ENCODE results near the gene CLMP.

Gene CLMP

GRCh38 chr11:123055191-123055901, 139.7 kb downstream of the CLMP start:
- DNase-seq (ENCODE audit: low spot score), result peak; percentile 26

GRCh38 chr11:123054301-123055065, 140.6 kb downstream of the CLMP start:
- peak; percentile 80 for DNase-seq (ENCODE audit: low spot score)

GRCh38 chr11:123052901-123053721, 141.9 kb downstream of the CLMP start:
- peak; percentile 25 for DNase-seq (ENCODE audit: low spot score)

- no peak for DNase-seq (ENCODE audit: low spot score)
Observed at GRCh38 chr11:123051634-123052033, 143.4 kb downstream of the CLMP start.

GRCh38 chr11:123051146-123051545, 143.9 kb downstream of the CLMP start:
- no peak for DNase-seq (ENCODE audit: low spot score)

- DNase-seq (ENCODE audit: low spot score), result no peak
Observed at GRCh38 chr11:123047947-123048293, 147.1 kb downstream of the CLMP start.

GRCh38 chr11:123047266-123047946, 147.6 kb downstream of the CLMP start:
- DNase-seq (ENCODE audit: low spot score), result no peak

GRCh38 chr11:123046473-123047259, 148.4 kb downstream of the CLMP start:
- DNase-seq (ENCODE audit: low spot score), result no peak

GRCh38 chr11:123045101-123045500, 149.9 kb downstream of the CLMP start:
- no peak for DNase-seq (ENCODE audit: low spot score)

GRCh38 chr11:123041185-123041584, 153.9 kb downstream of the CLMP start:
- DNase-seq (ENCODE audit: low spot score), result no peak

GRCh38 chr11:123040111-123040432, 155.0 kb downstream of the CLMP start:
- DNase-seq (ENCODE audit: low spot score), result no peak

- no peak for DNase-seq (ENCODE audit: low spot score)
Observed at GRCh38 chr11:123035831-123036230, 159.2 kb downstream of the CLMP start.

GRCh38 chr11:123034597-123034996, 160.5 kb downstream of the CLMP start:
- DNase-seq (ENCODE audit: low spot score), result no peak

- peak; percentile 26 for DNase-seq (ENCODE audit: low spot score)
Observed at GRCh38 chr11:123033895-123034294, 161.2 kb downstream of the CLMP start.

GRCh38 chr11:123030517-123030916, 164.5 kb downstream of the CLMP start:
- DNase-seq (ENCODE audit: low spot score), result no peak

- DNase-seq (ENCODE audit: low spot score), result peak; percentile 59
Observed at GRCh38 chr11:123020968-123021367, 174.1 kb downstream of the CLMP start.

All from kidney tubule cell (primary cell).